ENCODE measurements around the gene FASN.

FASN gene

DNA sequence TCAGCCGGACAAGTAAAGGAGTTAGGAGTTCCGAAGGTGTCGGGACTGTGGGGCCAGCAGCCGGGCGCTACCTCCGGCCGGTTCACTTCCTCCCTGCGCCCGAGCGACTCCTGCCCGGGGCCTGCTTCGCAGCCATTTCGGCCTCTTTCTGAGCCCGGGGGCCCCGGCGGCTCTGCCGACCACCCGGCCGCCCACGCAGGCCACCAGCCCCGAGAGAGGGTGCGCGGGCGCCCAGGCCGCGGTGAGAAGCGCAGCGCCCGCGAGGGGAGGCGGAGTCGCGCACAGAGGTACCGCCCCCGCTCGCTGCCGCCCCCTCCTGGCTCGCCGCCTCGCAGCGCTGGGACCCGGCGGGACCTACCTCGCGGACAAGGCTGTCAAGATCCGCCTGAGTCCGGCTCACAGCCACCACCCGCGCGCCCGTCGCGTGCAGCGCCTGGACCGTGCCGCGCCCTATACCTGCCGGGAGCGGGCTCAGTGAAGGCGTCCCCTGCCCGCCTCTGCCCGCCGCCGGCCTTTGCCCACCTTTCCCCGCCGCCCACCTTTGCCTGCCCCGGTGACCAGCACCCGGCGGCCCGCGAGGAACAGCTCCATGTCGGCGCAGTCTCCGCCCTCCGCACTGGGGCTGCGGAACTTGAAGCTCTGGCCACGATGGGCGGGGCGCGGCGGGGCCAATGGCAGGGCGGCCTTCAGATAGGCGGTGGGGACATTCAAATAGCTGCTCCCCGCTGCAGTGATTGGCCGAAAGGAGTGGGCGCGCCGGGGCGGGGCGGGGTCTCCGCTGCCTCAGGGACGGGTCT is 60.7 kb downstream of the FASN start, which contains the start of gene DCXR:
Gene DCXR, minus strand, starts transcription at position 606 of the 797 bp plus-strand sequence. Its CDS starts 15 bp downstream, at position 591.
- peak; percentile 92 for FAIRE-seq

- FAIRE-seq: no peak
Observed at GRCh38 chr17:82036634-82037091, 61.4 kb downstream of the FASN start.

- no peak for FAIRE-seq
Observed at GRCh38 chr17:82035956-82036633, 61.9 kb downstream of the FASN start.

- FAIRE-seq: no peak
Observed at GRCh38 chr17:82035488-82035887, 62.5 kb downstream of the FASN start.

DNA sequence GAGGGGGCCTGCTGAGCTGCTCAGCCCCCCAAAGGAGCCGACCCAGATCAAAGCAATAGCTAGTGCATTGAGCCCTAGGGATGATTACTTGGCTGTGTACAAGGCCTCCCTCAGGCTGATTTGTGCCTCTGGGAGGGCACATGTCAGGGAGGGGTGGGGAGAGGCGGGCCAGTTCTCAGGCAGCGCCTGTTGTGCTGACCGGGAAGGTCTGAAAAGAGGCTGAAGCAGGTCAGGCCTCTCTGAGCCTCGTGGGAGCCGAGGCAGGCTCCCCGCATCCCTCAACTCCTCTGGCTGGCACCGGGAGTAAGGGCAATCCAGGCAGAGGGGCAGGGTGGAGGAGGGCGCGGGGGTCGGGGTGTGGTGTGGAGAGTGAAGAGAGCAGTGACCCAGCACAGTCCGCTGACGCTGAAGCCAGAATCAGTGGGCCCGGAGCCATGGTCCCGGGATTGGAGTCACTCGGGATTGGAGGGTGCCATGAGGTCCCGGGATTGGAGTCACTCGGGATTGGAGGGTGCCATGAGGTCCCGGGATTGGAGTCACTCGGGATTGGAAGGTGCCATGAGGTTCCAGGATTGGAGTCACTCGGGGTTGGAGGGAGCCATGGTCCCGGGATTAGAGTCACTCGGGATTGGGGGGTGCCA is 63.5 kb downstream of the FASN start:
- FAIRE-seq: no peak

- no peak for FAIRE-seq
Observed at GRCh38 chr17:82033359-82034085, 64.5 kb downstream of the FASN start.

GRCh38 chr17:82031885-82032627 is 66.0 kb downstream of the FASN start:
- no peak for FAIRE-seq

GRCh38 chr17:82031303-82031884 is 66.6 kb downstream of the FASN start, which contains the start of gene RAC3:
Gene RAC3, plus strand, starts transcription at chr17:82031678. Its CDS starts 84 bp downstream, at chr17:82031762.
- no peak for FAIRE-seq

DNA sequence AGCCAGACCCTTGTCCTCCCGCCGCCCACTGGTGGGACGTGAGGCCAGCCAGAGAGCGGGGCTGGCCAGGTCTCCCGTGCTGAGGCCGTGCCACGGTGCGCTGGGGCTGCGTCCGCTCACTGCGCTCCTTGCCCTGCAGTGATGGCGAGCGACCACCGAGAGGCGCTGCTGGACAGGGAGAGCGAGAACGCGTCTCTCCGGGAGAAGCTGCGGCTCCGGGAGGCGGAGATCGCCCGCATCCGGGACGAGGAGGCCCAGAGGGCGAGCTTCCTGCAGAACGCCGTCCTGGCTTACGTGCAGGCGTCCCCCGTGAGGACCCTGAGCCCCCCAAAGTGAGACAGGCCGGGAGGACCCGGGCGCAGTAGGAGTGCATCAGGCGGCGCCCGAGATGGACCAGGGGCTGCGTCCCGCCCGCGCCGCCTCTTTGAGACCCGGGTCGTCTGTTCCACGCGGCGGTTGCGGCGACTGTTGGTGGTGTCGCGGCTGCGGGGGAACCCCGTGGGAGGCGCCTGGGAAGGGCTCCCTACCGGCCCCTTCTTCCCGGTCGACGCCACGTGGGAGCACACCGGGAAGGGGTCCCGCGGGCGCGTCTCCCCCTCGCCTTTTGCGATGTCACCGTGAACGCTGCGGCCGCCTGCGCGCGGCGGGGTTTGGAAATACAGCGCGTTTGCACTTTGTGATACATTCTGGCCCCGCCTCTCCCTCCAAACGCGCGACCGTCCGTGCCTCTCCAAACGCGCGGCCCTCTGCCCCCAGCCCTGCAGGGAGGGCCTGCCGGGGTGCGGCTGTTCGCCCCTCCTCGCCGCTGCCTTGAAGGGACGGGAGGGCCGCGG is 67.3 kb downstream of the FASN start:
- no peak for FAIRE-seq

- no peak for FAIRE-seq
Observed at GRCh38 chr17:82029990-82030469, 68.0 kb downstream of the FASN start.

DNA sequence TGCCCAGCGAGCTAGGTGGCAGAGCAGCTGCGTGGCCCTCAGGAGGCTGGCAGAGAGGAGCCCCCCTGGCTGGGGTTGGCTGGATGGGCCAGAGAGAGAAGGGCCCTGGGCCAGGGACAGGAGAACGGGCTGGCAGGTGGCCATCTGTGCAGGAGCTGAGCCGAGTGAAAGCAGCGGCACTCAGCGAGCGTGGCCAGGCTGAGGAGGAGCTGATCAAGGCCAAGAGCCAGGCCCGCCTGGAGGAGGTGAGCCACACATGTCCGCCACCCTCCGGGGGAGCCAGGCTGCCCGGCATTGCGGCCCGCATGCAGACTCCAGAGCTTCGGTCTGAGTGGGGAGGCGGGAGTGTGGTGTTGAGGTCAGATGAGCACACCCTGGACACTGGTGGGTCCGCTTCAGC is 68.6 kb downstream of the FASN start:
- no peak for FAIRE-seq

DNA sequence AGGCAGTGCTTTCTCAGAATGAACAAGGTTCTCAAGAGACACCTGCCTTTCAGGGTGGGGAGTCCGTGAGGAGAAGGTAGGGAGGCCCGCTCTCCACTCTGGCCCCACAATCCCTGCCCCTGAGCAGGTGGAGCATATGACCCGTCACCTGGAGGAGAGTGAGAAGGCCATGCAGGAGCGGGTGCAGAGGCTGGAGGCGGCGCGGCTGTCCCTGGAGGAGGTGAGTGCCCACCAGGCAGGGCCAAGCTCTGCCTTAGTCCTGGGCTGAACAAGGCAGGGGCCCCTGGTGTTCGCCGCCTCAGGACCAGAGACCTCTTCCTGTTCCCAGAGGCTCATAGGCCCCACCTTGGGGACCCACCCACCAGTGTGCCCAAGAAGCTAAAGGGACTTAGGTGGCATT is 69.1 kb downstream of the FASN start:
- no peak for FAIRE-seq

Measured in A204.1 (cell line).